Measurements from ENCODE around the gene TIGD7. TPM values are rescaled to one million over a fixed set of nuclear protein-coding genes. Genes with fewer than 3 reads are reported as not detected.

Gene TIGD7
- total RNA-seq, 1 experiment from 2014 or later: 4.2 TPM

- no peaks in the 10 kb centered on the region for H3K79me2 ChIP-seq (ENCODE audit: insufficient read depth, low read length)
- H2BK12ac ChIP-seq (ENCODE audit: insufficient read length, low read depth, low read length): no peak overlapping the region
- no peak overlapping the region for H3K23ac ChIP-seq (ENCODE audit: insufficient read length, low read depth, low read length)
- no peaks in the 10 kb centered on the region for H3K4me1 ChIP-seq (ENCODE audit: insufficient read depth, low read length)
- Mint-ChIP-seq H3K9me3 (peaks cover 47 to 49% of the 10 kb centered on the region in 2 experiments), H3K4me3 (no peak overlapping the region), H3K27me3 (ENCODE audit: low read depth) (peaks cover 10% of the 10 kb centered on the region), H3K4me1 (no peaks in the 10 kb centered on the region), H3K36me3 (ENCODE audit: insufficient read depth in 1 of 3, low read depth in 3 of 3) (no peaks in the 10 kb centered on the region; a peak in 2 of 7 replicates), H3K27ac (no peak overlapping the region)
- no peak overlapping the region for H4K5ac ChIP-seq (ENCODE audit: insufficient read length, low read depth, low read length)
- no peak overlapping the region for H3K9ac ChIP-seq (ENCODE audit: extremely low read depth, insufficient read length, low read length)
- H3K9me3 ChIP-seq (ENCODE audit: control insufficient read depth, low read depth, low read length): peaks cover 11% of the 10 kb centered on the region
- H2AFZ ChIP-seq (ENCODE audit: low read length): no peak overlapping the region
- no peak overlapping the region for H3K56ac ChIP-seq (ENCODE audit: insufficient read length, low read depth, low read length)
- H2AK5ac ChIP-seq (ENCODE audit: insufficient read length, low read length): no peak overlapping the region
- H2BK120ac ChIP-seq (ENCODE audit: low read depth, low read length, poor library complexity, severe bottlenecking): no peak overlapping the region
- H3K18ac ChIP-seq (ENCODE audit: insufficient read length, low read depth, low read length): no peak overlapping the region
- H2BK15ac ChIP-seq (ENCODE audit: low read depth, low read length): no peak overlapping the region
- H3K23me2 ChIP-seq (ENCODE audit: insufficient read length, low read depth, low read length, poor library complexity, severe bottlenecking): no peaks in the 10 kb centered on the region
- H3K4ac ChIP-seq (ENCODE audit: low read depth, low read length): no peak overlapping the region
- no peak for TF ChIP-seq CTCF (conservative IDR thresholded peaks at IDR 0.05)
- H3K79me1 ChIP-seq (ENCODE audit: insufficient read depth, low read depth, low read length, poor library complexity, severe bottlenecking): no peaks in the 10 kb centered on the region
- H4K8ac ChIP-seq (replicated peaks; ENCODE audit: insufficient read length, low read depth, low read length): no peak overlapping the region
- no peaks in the 10 kb centered on the region for H3K27me3 ChIP-seq (ENCODE audit: insufficient read depth, low read length)
- no peak overlapping the region for H3K4me2 ChIP-seq (ENCODE audit: insufficient read depth, insufficient read length, low read length)
- no peak overlapping the region for H2BK5ac ChIP-seq (ENCODE audit: insufficient read length, low read length)
- no peak overlapping the region for H3T11ph ChIP-seq (ENCODE audit: low read length)
- no peak overlapping the region for H4K91ac ChIP-seq (ENCODE audit: insufficient read length, low read depth, low read length)
- H3K14ac ChIP-seq (ENCODE audit: insufficient read depth, low read length): no peak overlapping the region
- H3K27ac ChIP-seq (ENCODE audit: insufficient read length, low read depth, low read length): no peak overlapping the region
- WGBS (ENCODE audit: extremely low coverage, insufficient read length, low lambda C conversion rate): no CpG with 5 or more reads among the region's 3 CpGs
- DNase-seq: no peak
- no peak overlapping the region for H2BK20ac ChIP-seq (ENCODE audit: low read depth, low read length, poor library complexity, severe bottlenecking)
- no peaks in the 10 kb centered on the region for H4K20me1 ChIP-seq (ENCODE audit: control insufficient read depth, insufficient read depth, insufficient read length)
Observed at GRCh38 chr16:3328104-3328503, 22.9 kb upstream of the TIGD7 start.

Measured in H9 (cell line).